WI38 (cell line): ENCODE data around the gene FPR1.

Experiments used
- H3K4me3 ChIP-seq: 2 replicates; pipeline ENCODE4 v1.5.1; 2011; ENCODE audit warnings: low read depth, mild to moderate bottlenecking, control low read depth, low read length
- TF ChIP-seq, protein P1 (sequence below): IDR thresholded peaks from 2 replicates; pipeline ENCODE4 v1.5.1; 2012; ENCODE audit warnings: low read depth, mild to moderate bottlenecking, control low read depth, low read length

FPR1 gene

DNA sequence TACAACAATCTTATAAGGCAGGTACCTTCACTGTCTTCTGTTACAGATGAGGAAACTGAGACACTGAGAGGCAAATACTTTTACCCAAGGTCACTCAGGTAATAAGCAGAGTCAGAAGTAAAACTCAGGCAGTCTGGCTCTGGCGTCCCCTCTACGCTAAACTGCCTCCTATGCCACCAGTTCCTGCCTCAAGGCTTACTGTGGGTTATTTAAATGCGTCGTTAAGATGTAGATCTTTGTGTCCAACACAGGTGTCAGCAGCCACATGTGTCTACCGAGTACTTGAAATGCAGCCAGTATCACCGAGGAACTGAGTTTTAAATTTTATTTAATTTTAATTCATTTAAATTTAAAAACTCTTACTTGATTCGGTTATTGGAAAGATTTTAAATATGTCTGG, 29.8 kb downstream of the FPR1 start:
- TF ChIP-seq, protein P1, sequence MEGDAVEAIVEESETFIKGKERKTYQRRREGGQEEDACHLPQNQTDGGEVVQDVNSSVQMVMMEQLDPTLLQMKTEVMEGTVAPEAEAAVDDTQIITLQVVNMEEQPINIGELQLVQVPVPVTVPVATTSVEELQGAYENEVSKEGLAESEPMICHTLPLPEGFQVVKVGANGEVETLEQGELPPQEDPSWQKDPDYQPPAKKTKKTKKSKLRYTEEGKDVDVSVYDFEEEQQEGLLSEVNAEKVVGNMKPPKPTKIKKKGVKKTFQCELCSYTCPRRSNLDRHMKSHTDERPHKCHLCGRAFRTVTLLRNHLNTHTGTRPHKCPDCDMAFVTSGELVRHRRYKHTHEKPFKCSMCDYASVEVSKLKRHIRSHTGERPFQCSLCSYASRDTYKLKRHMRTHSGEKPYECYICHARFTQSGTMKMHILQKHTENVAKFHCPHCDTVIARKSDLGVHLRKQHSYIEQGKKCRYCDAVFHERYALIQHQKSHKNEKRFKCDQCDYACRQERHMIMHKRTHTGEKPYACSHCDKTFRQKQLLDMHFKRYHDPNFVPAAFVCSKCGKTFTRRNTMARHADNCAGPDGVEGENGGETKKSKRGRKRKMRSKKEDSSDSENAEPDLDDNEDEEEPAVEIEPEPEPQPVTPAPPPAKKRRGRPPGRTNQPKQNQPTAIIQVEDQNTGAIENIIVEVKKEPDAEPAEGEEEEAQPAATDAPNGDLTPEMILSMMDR: no peak
- no peak overlapping the region for H3K4me3 ChIP-seq

DNA sequence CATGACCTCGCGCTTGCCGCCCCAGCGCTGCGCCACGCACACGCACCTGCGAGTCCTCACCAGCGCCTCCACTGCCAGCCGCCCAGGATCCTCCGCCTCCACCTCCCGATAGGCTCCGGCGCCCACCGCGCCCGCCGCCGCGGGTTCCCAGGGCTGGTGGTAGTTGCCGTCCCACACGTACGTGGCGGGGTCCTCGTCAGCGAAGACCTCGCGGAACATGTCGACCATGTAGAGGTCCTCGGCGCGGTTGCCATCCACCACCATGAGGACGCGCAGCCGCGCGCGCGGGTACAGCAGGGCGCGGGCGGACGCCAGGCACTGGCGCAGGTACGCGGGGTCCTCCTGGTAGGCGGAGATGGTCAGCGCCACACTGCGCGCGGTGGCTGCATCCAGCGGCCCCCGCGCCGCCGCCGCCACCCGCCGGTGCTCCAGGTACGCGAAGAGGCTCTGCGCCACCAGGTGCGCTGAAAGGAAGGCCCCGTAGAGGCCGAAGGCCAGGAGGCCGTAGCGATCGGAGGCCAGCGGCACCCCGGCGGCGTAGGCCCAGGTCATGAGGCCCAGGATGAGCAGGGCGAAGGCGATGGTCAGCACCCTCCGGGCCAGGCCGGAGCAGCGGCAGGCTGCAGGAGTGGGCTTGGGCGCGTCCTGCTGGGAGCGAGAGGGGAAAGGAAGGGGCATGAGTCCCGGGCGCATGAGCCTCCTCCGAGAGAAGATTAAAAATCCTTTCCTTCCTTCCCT, 32.3 kb downstream of the FPR1 start:
- H3K4me3 ChIP-seq: no peak overlapping the region
- TF ChIP-seq, protein P1: no peak

GRCh38 chr19:51716925-51717324, 34.8 kb downstream of the FPR1 start:
- no peak overlapping the region for H3K4me3 ChIP-seq
- TF ChIP-seq, protein P1: no peak

DNA sequence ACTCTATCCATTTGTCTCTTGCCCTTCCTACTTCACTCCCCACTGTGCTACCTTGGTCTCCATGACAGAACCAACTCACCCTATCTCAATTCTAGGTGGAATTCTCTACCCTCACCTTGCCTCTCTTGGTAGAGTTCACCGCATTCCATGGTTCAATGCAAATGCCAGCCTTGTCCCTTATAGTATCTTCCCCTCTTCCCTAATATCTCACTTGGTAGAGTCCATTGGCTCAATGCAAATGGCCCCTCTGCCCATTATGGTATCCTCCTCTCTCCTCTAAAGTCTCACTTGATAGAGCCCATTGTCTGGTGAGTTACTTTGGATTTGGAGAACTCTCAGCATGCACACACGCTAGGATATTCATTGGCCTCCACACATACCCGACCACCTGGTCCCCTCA, 35.8 kb downstream of the FPR1 start:
- TF ChIP-seq, protein P1: no peak
- H3K4me3 ChIP-seq: no peak overlapping the region

DNA sequence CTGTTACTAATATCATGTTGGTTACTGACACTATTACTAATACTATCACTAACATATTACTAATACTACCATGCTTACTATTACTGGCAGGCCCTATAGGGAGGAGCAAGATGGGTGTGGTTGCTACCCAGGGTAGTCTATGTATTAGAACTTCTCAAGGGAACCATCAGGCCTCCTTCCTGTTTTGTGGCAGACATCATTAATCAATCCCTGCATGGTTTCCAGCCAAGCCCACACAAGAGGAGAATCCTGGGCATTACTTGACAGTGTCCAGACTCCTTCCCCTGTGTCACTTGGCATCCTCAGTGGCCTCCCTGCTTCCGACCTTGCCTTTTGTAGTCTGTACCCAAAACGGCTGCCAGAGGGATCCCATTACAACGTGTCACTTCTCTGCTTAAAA, 36.8 kb downstream of the FPR1 start:
- no peak overlapping the region for H3K4me3 ChIP-seq
- TF ChIP-seq, protein P1: no peak

GRCh38 chr19:51713319-51714285, 38.1 kb downstream of the FPR1 start:
- TF ChIP-seq, protein P1: no peak
- H3K4me3 ChIP-seq: no peak overlapping the region
